Cardiac muscle cell (in vitro differentiated cells and primary cell): Measurements from ENCODE around the gene DEPDC5. TPM values are rescaled to one million over a fixed set of nuclear protein-coding genes. Genes with fewer than 3 reads are reported as not detected.

Source experiments
- DNase-seq, 2 donors: peaks; one replicate each; pipeline versions ENCODE4 v3.0.0 to v3.0.0-alpha.2; 2010 to 2017; ENCODE audit warnings: low read depth in 1 of 2, low spot score in 1 of 2
- H3K27ac ChIP-seq: fragments of 200-600 bp; sonication (generic); 2 replicates; pipeline ENCODE4 v1.5.1; 2016
- H3K27me3 ChIP-seq: fragments of 200-600 bp; sonication (generic); 2 replicates; pipeline ENCODE4 v1.6.0; 2016; ENCODE audit warnings: control low read depth
- H3K36me3 ChIP-seq: fragments of 200-600 bp; sonication (generic); 2 replicates; pipeline ENCODE4 v1.5.1; 2016; ENCODE audit warnings: control low read depth
- H3K4me1 ChIP-seq: fragments of 200-600 bp; sonication (generic); 2 replicates; pipeline ENCODE4 v1.8.1; 2017; ENCODE audit warnings: low read depth, mild to moderate bottlenecking, mixed run types
- H3K4me3 ChIP-seq: fragments of 200-600 bp; sonication (generic); 2 replicates; pipeline ENCODE4 v1.5.1; 2016; ENCODE audit warnings: mild to moderate bottlenecking
- H3K9me3 ChIP-seq: fragments of 200-600 bp; sonication (generic); 2 replicates; pipeline ENCODE4 v1.5.1; 2017; ENCODE audit warnings: low read depth, mild to moderate bottlenecking, control low read depth
- CTCF ChIP-seq: IDR thresholded peaks from 2 replicates; pipeline ENCODE4 v1.5.1; 2012; ENCODE audit warnings: low read depth, mild to moderate bottlenecking, low read length
- polyA plus RNA-seq: library from polyadenylated mRNA; unstranded; fragments of >200 nt; fragmentation: Nextera tagmentation; extraction: Ambion mirVana; gene quantifications from 2 replicates; pipeline ENCODE4 v1.2.1, GENCODE V29; 2016
- total RNA-seq: library from RNA; depleted of rRNA; stranded (reverse); fragments of >200 nt; gene quantifications from 2 replicates; pipeline ENCODE4 v1.2.3, GENCODE V29; 2016

The DEPDC5 gene
- total and polyA plus RNA-seq, 2 experiments from 2014 or later = 18.2 to 30.6 TPM

GRCh38 chr22:31896472-31896871 is 142.7 kb downstream of the DEPDC5 start:
- no peak overlapping the region for H3K27ac ChIP-seq
- H3K4me3 ChIP-seq = no peak overlapping the region
- no peaks in the 10 kb centered on the region for H3K27me3 ChIP-seq
- H3K4me1 ChIP-seq = peaks cover 12% of the 10 kb centered on the region
- peaks cover 4% of the 10 kb centered on the region for H3K36me3 ChIP-seq
- TF ChIP-seq CTCF = no peak
- no peaks in the 10 kb centered on the region for H3K9me3 ChIP-seq
- DNase-seq = no peak

- H3K36me3 ChIP-seq = peaks cover 2% of the 10 kb centered on the region
- H3K4me3 ChIP-seq = no peak overlapping the region
- H3K27ac ChIP-seq = no peak overlapping the region
- no peaks in the 10 kb centered on the region for H3K27me3 ChIP-seq
- DNase-seq = no peak
- peaks cover 17% of the 10 kb centered on the region for H3K4me1 ChIP-seq
- TF ChIP-seq CTCF = no peak
- no peaks in the 10 kb centered on the region for H3K9me3 ChIP-seq
These were observed 144.3 kb downstream of the DEPDC5 start for GRCh38 chr22:31897842-31898805.

- Histone ChIP-seq H3K4me3 (no peak overlapping the region), H3K27ac (no peak overlapping the region), H3K36me3 (no peaks in the 10 kb centered on the region), H3K9me3 (no peaks in the 10 kb centered on the region), H3K27me3 (no peaks in the 10 kb centered on the region), H3K4me1 (peaks cover 17% of the 10 kb centered on the region)
- TF ChIP-seq CTCF = no peak
- no peak for DNase-seq
These were observed 145.1 kb downstream of the DEPDC5 start for GRCh38 chr22:31898926-31899325.

- Histone ChIP-seq H3K27me3 (no peaks in the 10 kb centered on the region), H3K27ac (no peak overlapping the region), H3K4me1 (peaks cover 17% of the 10 kb centered on the region), H3K9me3 (no peaks in the 10 kb centered on the region), H3K36me3 (no peaks in the 10 kb centered on the region), H3K4me3 (no peak overlapping the region)
- TF ChIP-seq CTCF = no peak
- DNase-seq = no peak
These were observed 145.8 kb downstream of the DEPDC5 start for GRCh38 chr22:31899669-31900068.

GRCh38 chr22:31901388-31902137 is 147.7 kb downstream of the DEPDC5 start:
- DNase-seq = peak in 1 of 2 donors; percentile 71
- Histone ChIP-seq H3K27me3 (no peaks in the 10 kb centered on the region), H3K27ac (no peak overlapping the region), H3K4me3 (no peak overlapping the region), H3K4me1 (peaks cover 11% of the 10 kb centered on the region), H3K9me3 (no peaks in the 10 kb centered on the region), H3K36me3 (no peaks in the 10 kb centered on the region)
- no peak for TF ChIP-seq CTCF
